Sigmoid colon (tissue), 7 donors: ENCODE data around the gene CLHC1. TPM values are rescaled to one million over a fixed set of nuclear protein-coding genes. Genes with fewer than 3 reads are reported as not detected.

Experiments used
- DNase-seq: peaks from one replicate; pipeline ENCODE4 v3.0.0-alpha.2; 2019
- H3K27ac ChIP-seq, 4 donors: fragments of 200-600 bp; sonication (generic); one replicate each; pipeline ENCODE4 v1.5.1; 2016 to 2019; ENCODE audit warnings: mild to moderate bottlenecking in 1 of 4
- H3K27me3 ChIP-seq, 3 donors: fragments of 200-600 bp; sonication (generic); one replicate each; pipeline ENCODE4 v1.5.1; 2019; ENCODE audit warnings: mild to moderate bottlenecking in 1 of 3
- H3K36me3 ChIP-seq, 4 donors: fragments of 200-600 bp; sonication (generic); one replicate each; pipeline ENCODE4 v1.5.1; 2016 to 2019
- H3K4me1 ChIP-seq, 4 donors: fragments of 200-600 bp; sonication (generic); one replicate each; pipeline ENCODE4 v1.5.1; 2017 to 2019
- H3K4me3 ChIP-seq, 4 donors: fragments of 200-600 bp; sonication (generic); one replicate each; pipeline ENCODE4 v1.5.1; 2017 to 2019; ENCODE audit warnings: mild to moderate bottlenecking in 2 of 4, moderate library complexity in 1 of 4
- H3K9me3 ChIP-seq, 4 donors: fragments of 200-600 bp in 3 of 4; sonication (generic) in 3 of 4; one replicate each; pipeline versions ENCODE4 v1.5.1 to v1.6.1; 2013 to 2019
- CTCF ChIP-seq, 4 experiments: fragments of 450-650 bp in 3 of 4; fragments of 200-600 bp in 1 of 4; IDR thresholded peaks; one replicate each; pipeline ENCODE4 v1.5.1; 2016 to 2019; ENCODE audit warnings: antibody characterized with exemption in 4 of 4, mild to moderate bottlenecking in 3 of 4, moderate library complexity in 2 of 4
- EP300 ChIP-seq, 4 donors: sonication (generic); formaldehyde crosslinking; IDR thresholded peaks; one replicate each; pipeline ENCODE4 v1.6.1; 2017; ENCODE audit warnings: antibody characterized with exemption in 4 of 4
- POLR2A ChIP-seq, 2 donors: fragments of 450-650 bp; IDR thresholded peaks; one replicate each; pipeline ENCODE4 v1.6.1; 2016; ENCODE audit warnings: antibody characterized with exemption in 2 of 2, mild to moderate bottlenecking in 2 of 2, moderate library complexity in 2 of 2
- POLR2AphosphoS5 ChIP-seq, 4 donors: sonication (generic); formaldehyde crosslinking; IDR thresholded peaks; one replicate each; pipeline ENCODE4 v1.6.1; 2017; ENCODE audit warnings: antibody characterized with exemption in 4 of 4
- WGBS, 2 donors: extraction: QIAGEN DNeasy Blood & Tissue Kit; methylation state at CpG; one replicate each; pipeline ENCODE4 v1.1.7; 2013; 5-methylcytosine and 5-hydroxymethylcytosine counted together
- intact Hi-C: fragments of 100-400 bp; cut with DNase I; formaldehyde crosslinking; loops from one replicate; pipeline ENCODE4 v1.15.1; 2023
- polyA plus RNA-seq, 3 donors: library from polyadenylated mRNA; stranded (reverse); fragments of 200-250 nt; gene quantifications; one replicate each; pipeline ENCODE4 v1.2.3, GENCODE V29; 2013
- total RNA-seq, 4 donors: library from RNA; depleted of rRNA; stranded (reverse); fragments of >200 nt; gene quantifications; one replicate each; pipeline ENCODE4 v1.1.0, GENCODE V29; 2016
- donor health status: healthy with polysubstance abuse.
- donor health status: Bipolar disorder and iron deficiency.
- donor health status: healthy.

The CLHC1 gene
- total and polyA plus RNA-seq, 7 donors: 4.4 to 22.4 (median 6.6) TPM

- no peak for DNase-seq
- intact Hi-C loops: no loop called here
These were observed 68.8 kb downstream of the CLHC1 start for GRCh38 chr2:55163274-55163721.

GRCh38 chr2:55162284-55163006, 69.6 kb downstream of the CLHC1 start:
- 88 to 93% methylated on average over 11 of the region's 11 CpGs for WGBS, 2 donors
- no peak for DNase-seq
- Histone ChIP-seq H3K4me1 (peaks cover 0 to 67% (median 39%) of the 10 kb centered on the region in 4 donors), H3K27ac (peak overlapping the region in 3 of 4 donors; percentile 20 to 67 (median 24)), H3K27me3 (no peaks in the 10 kb centered on the region), H3K4me3 (no peak overlapping the region), H3K36me3 (no peaks in the 10 kb centered on the region), H3K9me3 (no peaks in the 10 kb centered on the region)
- intact Hi-C loops: no loop called here
- TF ChIP-seq CTCF (IDR thresholded peaks at IDR 0.05) (no peak), EP300 (IDR thresholded peaks at IDR 0.05) (no peak), POLR2A (IDR thresholded peaks at IDR 0.05) (no peak), POLR2AphosphoS5 (IDR thresholded peaks at IDR 0.05) (no peak)

More at GRCh38 chr2:55163274-55163721, 68.8 kb downstream of the CLHC1 start:
- H3K36me3 ChIP-seq: no peaks in the 10 kb centered on the region
- WGBS, 2 donors: 73 to 76% methylated on average over 9 of the region's 9 CpGs
- H3K27me3 ChIP-seq: no peaks in the 10 kb centered on the region
- peak overlapping the region; percentile 20 to 67 (median 40) for H3K27ac ChIP-seq
- TF ChIP-seq POLR2AphosphoS5 (IDR thresholded peaks at IDR 0.05) (no peak), POLR2A (IDR thresholded peaks at IDR 0.05) (no peak)
- H3K4me1 ChIP-seq: peaks cover 0 to 67% (median 39%) of the 10 kb centered on the region in 4 donors
- H3K9me3 ChIP-seq: no peaks in the 10 kb centered on the region
- no peak overlapping the region for H3K4me3 ChIP-seq

- Histone ChIP-seq H3K9me3 (no peaks in the 10 kb centered on the region), H3K27me3 (no peaks in the 10 kb centered on the region), H3K4me3 (no peak overlapping the region), H3K36me3 (no peaks in the 10 kb centered on the region), H3K4me1 (peaks cover 0 to 75% (median 45%) of the 10 kb centered on the region in 4 donors), H3K27ac (no peak overlapping the region)
- WGBS, 2 donors: 83 to 86% methylated on average over 10 of the region's 10 CpGs
- intact Hi-C loops: no loop called here
- no peak for DNase-seq
- no peak for TF ChIP-seq CTCF (IDR thresholded peaks at IDR 0.05)
- no peak for TF ChIP-seq EP300 (IDR thresholded peaks at IDR 0.05)
- no peak for TF ChIP-seq POLR2AphosphoS5 (IDR thresholded peaks at IDR 0.05)
- TF ChIP-seq POLR2A (IDR thresholded peaks at IDR 0.05): no peak
These were observed 70.5 kb downstream of the CLHC1 start for GRCh38 chr2:55161295-55162210.

GRCh38 chr2:55160422-55160821, 71.7 kb downstream of the CLHC1 start:
- intact Hi-C loops: no loop called here
- Histone ChIP-seq H3K36me3 (no peaks in the 10 kb centered on the region), H3K27ac (no peak overlapping the region), H3K4me1 (peaks cover 0 to 77% (median 54%) of the 10 kb centered on the region in 4 donors), H3K9me3 (no peaks in the 10 kb centered on the region), H3K4me3 (no peak overlapping the region), H3K27me3 (no peaks in the 10 kb centered on the region)
- TF ChIP-seq EP300 (IDR thresholded peaks at IDR 0.05): no peak
- TF ChIP-seq POLR2A (IDR thresholded peaks at IDR 0.05): no peak
- no peak for TF ChIP-seq POLR2AphosphoS5 (IDR thresholded peaks at IDR 0.05)
- no peak for TF ChIP-seq CTCF (IDR thresholded peaks at IDR 0.05)
- DNase-seq: no peak
- WGBS, 2 donors: 93 to 97% methylated on average over 2 of the region's 2 CpGs

GRCh38 chr2:55159752-55160151, 72.3 kb downstream of the CLHC1 start:
- no peaks in the 10 kb centered on the region for H3K27me3 ChIP-seq
- H3K4me1 ChIP-seq: peaks cover 0 to 77% (median 61%) of the 10 kb centered on the region in 4 donors
- no peak for TF ChIP-seq POLR2AphosphoS5 (IDR thresholded peaks at IDR 0.05)
- TF ChIP-seq POLR2A (IDR thresholded peaks at IDR 0.05): no peak
- TF ChIP-seq CTCF (IDR thresholded peaks at IDR 0.05): no peak
- TF ChIP-seq EP300 (IDR thresholded peaks at IDR 0.05): no peak
- H3K36me3 ChIP-seq: no peaks in the 10 kb centered on the region
- 92 to 95% methylated on average over 2 of the region's 2 CpGs for WGBS, 2 donors
- DNase-seq: no peak
- intact Hi-C loops: loop anchor here (5.0 kb wide), 2 partner anchors 42 to 62 kb away; no protein-coding TSS in a partner anchor
- H3K9me3 ChIP-seq: no peaks in the 10 kb centered on the region
- no peak overlapping the region for H3K4me3 ChIP-seq
- H3K27ac ChIP-seq: no peak overlapping the region
